Measurements from ENCODE around the gene MYO1A. TPM values are rescaled to one million over a fixed set of nuclear protein-coding genes. Genes with fewer than 3 reads are reported as not detected.

The MYO1A gene
- total and polyA plus RNA-seq, 2 donors (not counting 1 experiment from before 2014, with no cell fraction given): 0.55 to 1.3 TPM

DNA sequence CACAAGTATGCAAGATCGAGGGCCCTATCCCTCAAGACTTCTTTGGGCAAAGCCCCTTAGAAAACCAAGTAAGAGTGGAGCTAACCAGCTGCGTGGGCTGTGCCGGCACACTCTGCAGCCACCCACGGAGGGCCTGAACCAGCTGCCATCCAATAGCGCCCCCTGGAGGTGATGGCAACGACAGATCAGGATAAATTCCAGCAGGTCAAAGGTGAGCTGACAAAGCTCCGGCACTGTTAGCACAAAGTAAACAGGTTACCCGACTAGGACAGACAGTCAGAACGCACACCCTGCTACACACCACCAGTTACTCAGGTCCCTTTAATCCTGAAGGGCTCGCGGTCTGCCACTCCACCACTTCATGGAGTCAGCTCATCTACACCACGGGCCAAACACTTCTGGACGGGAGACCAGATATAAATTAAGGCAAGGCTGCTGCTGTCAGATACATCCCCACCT is 48.5 kb downstream of the MYO1A start:
- H3K27ac Mint-ChIP-seq: no peak overlapping the region

DNA sequence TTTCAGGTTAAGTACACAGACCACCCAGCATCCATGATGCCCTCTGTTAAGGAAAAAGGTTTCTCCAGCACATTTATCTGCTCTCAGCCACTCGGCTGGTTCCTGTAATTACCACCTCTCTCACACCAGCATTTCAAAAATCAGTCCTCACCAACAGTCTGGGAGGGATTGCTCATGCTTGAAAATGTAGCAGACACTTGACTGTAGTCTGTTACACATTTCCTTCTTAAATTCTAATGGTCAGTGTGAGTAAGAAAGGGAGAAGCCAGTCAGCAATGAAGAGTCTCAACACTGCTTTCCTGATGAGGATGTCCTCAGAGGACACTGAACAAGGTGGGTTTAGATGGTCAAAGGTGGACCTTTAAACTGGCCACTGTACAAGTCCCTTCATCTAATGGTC is 49.5 kb downstream of the MYO1A start:
- peak overlapping the region; percentile 47 for H3K27ac Mint-ChIP-seq
- H3K4me3 ChIP-seq (ENCODE audit: control extremely low read depth in 1 of 5, extremely low read depth in 1 of 5, insufficient read depth in 1 of 5, low read depth in 2 of 5, low read length in 4 of 5): no peak overlapping the region
- intact Hi-C loops (cut with micrococcal nuclease): loop anchor here (10.0 kb wide), 1 partner anchor 366 kb away; the partner anchor contains the start of gene BAZ2A
- no peaks in the 10 kb centered on the region for H3K27me3 Mint-ChIP-seq
- ChIA-PET CTCF (interaction anchor here (1.2 to 9.2 kb wide), 5 partner anchors 10 to 241 kb away, joined by 3 to 52 read pairs (median 9); no protein-coding TSS in a partner anchor), POLR2A (no interaction called here)
- no peak for DNase-seq
- H4K20me1 ChIP-seq (ENCODE audit: control insufficient read depth, insufficient read depth, low read length, poor library complexity, severe bottlenecking): peaks cover 14% of the 10 kb centered on the region
- whole genome bisulfite sequencing (ENCODE audit: insufficient coverage): no CpG with 5 or more reads among the region's 1 CpG
- ATAC-seq (ENCODE audit: low read depth): no peak
- H3K27ac ChIP-seq (ENCODE audit: low read length in 2 of 2): no peak overlapping the region
- no peak overlapping the region for H3K4me2 ChIP-seq (replicated peaks; ENCODE audit: low read depth, low read length, poor library complexity, severe bottlenecking)
- peaks cover 54% of the 10 kb centered on the region for H3K4me1 Mint-ChIP-seq
- no peak overlapping the region for H2AFZ ChIP-seq (ENCODE audit: insufficient read depth, low read depth, low read length, poor library complexity, severe bottlenecking)
- no peak for TF ChIP-seq EZH2 (IDR thresholded peaks at IDR 0.05; ENCODE audit: borderline replicate concordance, insufficient read depth, low read depth, low read length, poor library complexity, severe bottlenecking)
- TF ChIP-seq, protein P1, sequence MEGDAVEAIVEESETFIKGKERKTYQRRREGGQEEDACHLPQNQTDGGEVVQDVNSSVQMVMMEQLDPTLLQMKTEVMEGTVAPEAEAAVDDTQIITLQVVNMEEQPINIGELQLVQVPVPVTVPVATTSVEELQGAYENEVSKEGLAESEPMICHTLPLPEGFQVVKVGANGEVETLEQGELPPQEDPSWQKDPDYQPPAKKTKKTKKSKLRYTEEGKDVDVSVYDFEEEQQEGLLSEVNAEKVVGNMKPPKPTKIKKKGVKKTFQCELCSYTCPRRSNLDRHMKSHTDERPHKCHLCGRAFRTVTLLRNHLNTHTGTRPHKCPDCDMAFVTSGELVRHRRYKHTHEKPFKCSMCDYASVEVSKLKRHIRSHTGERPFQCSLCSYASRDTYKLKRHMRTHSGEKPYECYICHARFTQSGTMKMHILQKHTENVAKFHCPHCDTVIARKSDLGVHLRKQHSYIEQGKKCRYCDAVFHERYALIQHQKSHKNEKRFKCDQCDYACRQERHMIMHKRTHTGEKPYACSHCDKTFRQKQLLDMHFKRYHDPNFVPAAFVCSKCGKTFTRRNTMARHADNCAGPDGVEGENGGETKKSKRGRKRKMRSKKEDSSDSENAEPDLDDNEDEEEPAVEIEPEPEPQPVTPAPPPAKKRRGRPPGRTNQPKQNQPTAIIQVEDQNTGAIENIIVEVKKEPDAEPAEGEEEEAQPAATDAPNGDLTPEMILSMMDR (IDR thresholded peaks at IDR 0.05): no peak
- H3K9ac ChIP-seq (ENCODE audit: low read length): no peak overlapping the region
- H3K36me3 ChIP-seq (replicated peaks in 1 of 2; ENCODE audit: control extremely low read depth in 1 of 2, control insufficient read depth in 1 of 2, extremely low read depth in 1 of 2, insufficient read depth in 2 of 2, low read length in 1 of 2): peaks cover 0 to 55% of the 10 kb centered on the region in 2 experiments
- H3K9me3 Mint-ChIP-seq (ENCODE audit: insufficient read depth): no peaks in the 10 kb centered on the region
- H3K4me3 Mint-ChIP-seq: no peak overlapping the region
- no peaks in the 10 kb centered on the region for H3K9me3 ChIP-seq (ENCODE audit: control extremely low read depth in 1 of 3, control insufficient read depth in 2 of 3, insufficient read depth in 1 of 3, low read length in 2 of 3)
- no peaks in the 10 kb centered on the region for H3K27me3 ChIP-seq (replicated peaks in 1 of 4; ENCODE audit: control extremely low read depth in 1 of 4, control insufficient read depth in 3 of 4, insufficient read depth in 4 of 4, low read length in 3 of 4)
- H3K4me1 ChIP-seq (ENCODE audit: control insufficient read depth in 2 of 2, insufficient read depth in 2 of 2, low read length in 2 of 2): peaks cover 19 to 24% of the 10 kb centered on the region in 2 donors
- peaks cover 64% of the 10 kb centered on the region for H3K79me2 ChIP-seq (ENCODE audit: control insufficient read depth, insufficient read depth, low read length)

More for the DNA sequence above, 48.5 kb downstream of the MYO1A start:
- H3K4me3 ChIP-seq (ENCODE audit: control extremely low read depth in 1 of 5, extremely low read depth in 1 of 5, insufficient read depth in 1 of 5, low read depth in 2 of 5, low read length in 4 of 5): no peak overlapping the region
- H3K36me3 ChIP-seq (replicated peaks in 1 of 2; ENCODE audit: control extremely low read depth in 1 of 2, control insufficient read depth in 1 of 2, extremely low read depth in 1 of 2, insufficient read depth in 2 of 2, low read length in 1 of 2): peaks cover 0 to 50% of the 10 kb centered on the region in 2 experiments
- Mint-ChIP-seq H3K27me3 (no peaks in the 10 kb centered on the region), H3K4me1 (peaks cover 58% of the 10 kb centered on the region), H3K4me3 (no peak overlapping the region), H3K9me3 (ENCODE audit: insufficient read depth) (no peaks in the 10 kb centered on the region)
- no peak overlapping the region for H3K9ac ChIP-seq (ENCODE audit: low read length)
- TF ChIP-seq, protein P1 (IDR thresholded peaks at IDR 0.05): peak; percentile 76
- TF ChIP-seq EZH2 (IDR thresholded peaks at IDR 0.05; ENCODE audit: borderline replicate concordance, insufficient read depth, low read depth, low read length, poor library complexity, severe bottlenecking): no peak
- no peak overlapping the region for H2AFZ ChIP-seq (ENCODE audit: insufficient read depth, low read depth, low read length, poor library complexity, severe bottlenecking)
- DNase-seq (peak; percentile 76), ATAC-seq (ENCODE audit: low read depth) (peak; percentile 19)
- no peaks in the 10 kb centered on the region for H3K9me3 ChIP-seq (ENCODE audit: control extremely low read depth in 1 of 3, control insufficient read depth in 2 of 3, insufficient read depth in 1 of 3, low read length in 2 of 3)
- H4K20me1 ChIP-seq (ENCODE audit: control insufficient read depth, insufficient read depth, low read length, poor library complexity, severe bottlenecking): peaks cover 14% of the 10 kb centered on the region
- peaks cover 64% of the 10 kb centered on the region for H3K79me2 ChIP-seq (ENCODE audit: control insufficient read depth, insufficient read depth, low read length)
- 37% methylated on average over 7 of the region's 13 CpGs for WGBS (ENCODE audit: insufficient coverage)
- ChIA-PET POLR2A (no interaction called here), CTCF (interaction anchor here (0.6 to 9.2 kb wide), 21 partner anchors 9 to 356 kb away, joined by 3 to 52 read pairs (median 3); partner anchors contain the start of genes ATP5F1B and STAT6)
- peaks cover 23 to 30% of the 10 kb centered on the region in 2 donors for H3K4me1 ChIP-seq (ENCODE audit: control insufficient read depth in 2 of 2, insufficient read depth in 2 of 2, low read length in 2 of 2)
- no peak overlapping the region for H3K27ac ChIP-seq (ENCODE audit: low read length in 2 of 2)
- intact Hi-C loops (cut with micrococcal nuclease): loop anchor here (1.0 to 10.0 kb wide), 2 partner anchors 244 to 367 kb away; partner anchors contain the start of gene BAZ2A
- no peak overlapping the region for H3K4me2 ChIP-seq (replicated peaks; ENCODE audit: low read depth, low read length, poor library complexity, severe bottlenecking)
- no peaks in the 10 kb centered on the region for H3K27me3 ChIP-seq (replicated peaks in 1 of 4; ENCODE audit: control extremely low read depth in 1 of 4, control insufficient read depth in 3 of 4, insufficient read depth in 4 of 4, low read length in 3 of 4)

Data from B cell (primary cell).